SK-N-SH treated with all-trans-retinoic acid at 6 μM for 48 hours (cell line): ENCODE measurements around the gene CDHR5.

Experiments
- ATAC-seq: fragments of 200-7000 bp; cut with Tn5 transposase; 3 replicates; pipeline ENCODE4 v1.9.1; 2020; ENCODE audit warnings: mild to moderate bottlenecking, moderate library complexity
- ARNTL ChIP-seq: fragments of 450-650 bp; formaldehyde crosslinking; IDR thresholded peaks from 2 replicates; pipeline ENCODE4 v1.5.0; 2020; ENCODE audit warnings: low read depth, mild to moderate bottlenecking, moderate library complexity, borderline replicate concordance
- BACH2 ChIP-seq: fragments of 250-450 bp; sonication (Bioruptor Pico); IDR thresholded peaks from 2 replicates; pipeline ENCODE4 v1.9.0; 2021; ENCODE audit warnings: mild to moderate bottlenecking, borderline replicate concordance
- CSDC2 ChIP-seq: fragments of 250-450 bp; sonication (Bioruptor Pico); IDR thresholded peaks from 2 replicates; pipeline ENCODE4 v1.5.0; 2020; ENCODE audit warnings: mild to moderate bottlenecking, moderate library complexity
- CSRNP3 ChIP-seq: fragments of 250-450 bp; sonication (Bioruptor Pico); IDR thresholded peaks from 2 replicates; pipeline ENCODE4 v1.5.1; 2021; ENCODE audit warnings: mild to moderate bottlenecking, moderate library complexity
- ESRRG ChIP-seq: fragments of 250-450 bp; sonication (Bioruptor Pico); IDR thresholded peaks from 2 replicates; pipeline ENCODE4 v1.6.1; 2021; ENCODE audit warnings: mild to moderate bottlenecking
- GLIS3 ChIP-seq: fragments of 250-450 bp; sonication (Bioruptor Pico); IDR thresholded peaks from 2 replicates; pipeline ENCODE4 v1.5.0; 2020; ENCODE audit warnings: mild to moderate bottlenecking, moderate library complexity
- ISL1 ChIP-seq: fragments of 250-450 bp; sonication (Bioruptor Pico); IDR thresholded peaks from 2 replicates; pipeline ENCODE4 v2.1.2; 2022; ENCODE audit warnings: mild to moderate bottlenecking, moderate library complexity
- OSR1 ChIP-seq: fragments of 250-450 bp; sonication (Bioruptor Pico); IDR thresholded peaks from 2 replicates; pipeline ENCODE4 v1.8.0; 2022; ENCODE audit warnings: moderate library complexity, mild to moderate bottlenecking, inconsistent platforms
- PPARA ChIP-seq: fragments of 250-450 bp; sonication (Bioruptor Pico); IDR thresholded peaks from 2 replicates; pipeline ENCODE4 v1.5.0; 2020; ENCODE audit warnings: mild to moderate bottlenecking, borderline replicate concordance
- SNAI2 ChIP-seq: fragments of 250-450 bp; sonication (Bioruptor Pico); IDR thresholded peaks from 2 replicates; pipeline ENCODE4 v1.5.0; 2020; ENCODE audit warnings: mild to moderate bottlenecking, moderate library complexity
- TCF4 ChIP-seq: fragments of 250-450 bp; sonication (Bioruptor Pico); IDR thresholded peaks from 2 replicates; pipeline ENCODE4 v1.8.0; 2021; ENCODE audit warnings: mild to moderate bottlenecking, moderate library complexity, borderline replicate concordance
- TOX ChIP-seq: fragments of 250-450 bp; sonication (Bioruptor Pico); IDR thresholded peaks from 2 replicates; pipeline ENCODE4 v1.8.0; 2021; ENCODE audit warnings: mild to moderate bottlenecking, moderate library complexity, borderline replicate concordance
- TSHZ2 ChIP-seq: fragments of 250-450 bp; sonication (Bioruptor Pico); IDR thresholded peaks from 2 replicates; pipeline ENCODE4 v1.5.0; 2020; ENCODE audit warnings: mild to moderate bottlenecking, moderate library complexity
- ZC3H10 ChIP-seq: fragments of 250-450 bp; sonication (Bioruptor Pico); IDR thresholded peaks from 2 replicates; pipeline ENCODE4 v1.5.1; 2021; ENCODE audit warnings: mild to moderate bottlenecking, moderate library complexity
- ZFP3 ChIP-seq: fragments of 250-450 bp; sonication (Bioruptor Pico); IDR thresholded peaks from 2 replicates; pipeline ENCODE4 v1.5.0; 2020; ENCODE audit warnings: mild to moderate bottlenecking, moderate library complexity
- ZNF70 ChIP-seq: fragments of 450-650 bp; formaldehyde crosslinking; IDR thresholded peaks from 2 replicates; pipeline ENCODE4 v1.5.0; 2020; ENCODE audit warnings: mild to moderate bottlenecking, moderate library complexity
- ZNF8 ChIP-seq: fragments of 450-650 bp; formaldehyde crosslinking; IDR thresholded peaks from 2 replicates; pipeline ENCODE4 v1.5.0; 2020; ENCODE audit warnings: mild to moderate bottlenecking, moderate library complexity
- TF ChIP-seq, protein P1 (sequence below): fragments of 250-450 bp; sonication (Bioruptor Pico); IDR thresholded peaks from 2 replicates; pipeline ENCODE4 v1.8.0; 2020; ENCODE audit warnings: mild to moderate bottlenecking, moderate library complexity, borderline replicate concordance
- TF ChIP-seq, protein P2 (sequence below): fragments of 250-450 bp; sonication (Bioruptor Pico); IDR thresholded peaks from 2 replicates; pipeline ENCODE4 v1.5.1; 2020; ENCODE audit warnings: low read depth, mild to moderate bottlenecking, moderate library complexity

CDHR5 gene

GRCh38 chr11:586376-587316 is 38.1 kb downstream of the CDHR5 start:
- TF ChIP-seq CSRNP3 (CRISPR knock-in tag) = no peak
- TF ChIP-seq TSHZ2 (CRISPR knock-in tag) = no peak
- TF ChIP-seq ZFP3 (CRISPR knock-in tag) = no peak
- TF ChIP-seq BACH2 (CRISPR knock-in tag) = no peak
- TF ChIP-seq TOX = no peak
- TF ChIP-seq SNAI2 (CRISPR knock-in tag) = no peak
- TF ChIP-seq, protein P1, sequence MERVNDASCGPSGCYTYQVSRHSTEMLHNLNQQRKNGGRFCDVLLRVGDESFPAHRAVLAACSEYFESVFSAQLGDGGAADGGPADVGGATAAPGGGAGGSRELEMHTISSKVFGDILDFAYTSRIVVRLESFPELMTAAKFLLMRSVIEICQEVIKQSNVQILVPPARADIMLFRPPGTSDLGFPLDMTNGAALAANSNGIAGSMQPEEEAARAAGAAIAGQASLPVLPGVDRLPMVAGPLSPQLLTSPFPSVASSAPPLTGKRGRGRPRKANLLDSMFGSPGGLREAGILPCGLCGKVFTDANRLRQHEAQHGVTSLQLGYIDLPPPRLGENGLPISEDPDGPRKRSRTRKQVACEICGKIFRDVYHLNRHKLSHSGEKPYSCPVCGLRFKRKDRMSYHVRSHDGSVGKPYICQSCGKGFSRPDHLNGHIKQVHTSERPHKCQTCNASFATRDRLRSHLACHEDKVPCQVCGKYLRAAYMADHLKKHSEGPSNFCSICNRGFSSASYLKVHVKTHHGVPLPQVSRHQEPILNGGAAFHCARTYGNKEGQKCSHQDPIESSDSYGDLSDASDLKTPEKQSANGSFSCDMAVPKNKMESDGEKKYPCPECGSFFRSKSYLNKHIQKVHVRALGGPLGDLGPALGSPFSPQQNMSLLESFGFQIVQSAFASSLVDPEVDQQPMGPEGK (CRISPR knock-in tag) = no peak
- TF ChIP-seq ESRRG (CRISPR knock-in tag) = no peak
- no peak for TF ChIP-seq TCF4
- TF ChIP-seq, protein P2, sequence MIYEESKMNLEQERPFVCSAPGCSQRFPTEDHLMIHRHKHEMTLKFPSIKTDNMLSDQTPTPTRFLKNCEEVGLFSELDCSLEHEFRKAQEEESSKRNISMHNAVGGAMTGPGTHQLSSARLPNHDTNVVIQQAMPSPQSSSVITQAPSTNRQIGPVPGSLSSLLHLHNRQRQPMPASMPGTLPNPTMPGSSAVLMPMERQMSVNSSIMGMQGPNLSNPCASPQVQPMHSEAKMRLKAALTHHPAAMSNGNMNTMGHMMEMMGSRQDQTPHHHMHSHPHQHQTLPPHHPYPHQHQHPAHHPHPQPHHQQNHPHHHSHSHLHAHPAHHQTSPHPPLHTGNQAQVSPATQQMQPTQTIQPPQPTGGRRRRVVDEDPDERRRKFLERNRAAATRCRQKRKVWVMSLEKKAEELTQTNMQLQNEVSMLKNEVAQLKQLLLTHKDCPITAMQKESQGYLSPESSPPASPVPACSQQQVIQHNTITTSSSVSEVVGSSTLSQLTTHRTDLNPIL (CRISPR knock-in tag) = no peak
- TF ChIP-seq ARNTL = no peak
- ATAC-seq = no peak; the same call in 2 of the 3 replicates

DNA sequence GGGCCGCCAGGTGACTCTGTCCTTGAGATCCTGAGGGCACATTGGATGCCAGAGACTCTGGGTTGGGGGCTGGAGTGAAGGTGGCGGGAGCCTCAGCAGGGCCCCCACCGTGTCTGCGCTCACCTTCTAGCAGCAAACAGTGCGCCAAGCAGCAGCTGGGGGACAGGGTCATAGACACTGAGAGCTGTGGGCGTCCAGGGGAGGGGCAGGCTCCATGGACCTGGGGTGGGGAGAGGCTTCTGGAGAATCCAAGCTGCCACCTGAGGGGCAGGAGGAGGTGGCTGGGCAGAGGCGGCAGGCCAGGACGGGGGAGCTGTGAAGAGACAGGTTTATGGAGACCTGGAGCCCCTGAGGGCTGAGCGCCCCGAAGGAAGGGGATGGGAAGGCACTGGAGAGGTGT is 40.5 kb downstream of the CDHR5 start:
- no peak for ATAC-seq
- TF ChIP-seq OSR1 (CRISPR knock-in tag) = no peak
- TF ChIP-seq BACH2 (CRISPR knock-in tag) = no peak
- no peak for TF ChIP-seq ZC3H10 (CRISPR knock-in tag)
- TF ChIP-seq ESRRG (CRISPR knock-in tag) = no peak
- no peak for TF ChIP-seq TSHZ2 (CRISPR knock-in tag)

DNA sequence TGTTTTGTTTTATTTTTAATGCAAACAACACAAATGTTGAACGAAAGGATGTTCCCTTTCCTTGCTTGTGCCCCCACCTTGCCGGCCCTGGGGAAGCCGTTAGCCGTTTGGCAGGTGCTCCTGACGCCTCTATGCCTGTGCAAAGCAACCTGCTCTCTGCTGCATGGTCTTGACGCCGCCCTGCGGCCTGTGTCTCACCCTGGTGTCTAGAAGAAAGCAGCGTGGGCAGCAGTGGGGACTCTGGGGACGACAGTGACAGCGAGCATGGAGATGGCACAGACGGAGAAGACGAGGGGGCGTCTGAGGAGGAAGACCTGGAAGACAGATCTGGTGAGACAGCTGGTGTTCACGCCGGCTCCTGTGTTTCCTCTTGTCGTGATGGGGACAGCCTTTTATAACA is 43.0 kb downstream of the CDHR5 start:
- TF ChIP-seq ZNF8 (CRISPR knock-in tag) (no peak), CSDC2 (CRISPR knock-in tag) (no peak), PPARA (no peak)
- TF ChIP-seq, all 23 proteins: peak for 0
- ATAC-seq = no peak

GRCh38 chr11:581342-581741 is 43.4 kb downstream of the CDHR5 start:
- TF ChIP-seq TSHZ2 (CRISPR knock-in tag) = no peak
- TF ChIP-seq OSR1 (CRISPR knock-in tag) = no peak
- no peak for TF ChIP-seq TOX
- no peak for TF ChIP-seq CSRNP3 (CRISPR knock-in tag)
- no peak for TF ChIP-seq ZNF8 (CRISPR knock-in tag)
- TF ChIP-seq BACH2 (CRISPR knock-in tag) = no peak
- TF ChIP-seq ISL1 (CRISPR knock-in tag) = no peak
- TF ChIP-seq ZNF70 (CRISPR knock-in tag) = no peak
- TF ChIP-seq GLIS3 = no peak
- no peak for ATAC-seq
